H1 (cell line): ENCODE results near the gene TAF12. TPM values are rescaled to one million over a fixed set of nuclear protein-coding genes. Genes with fewer than 3 reads are reported as not detected.

Experiments
- CTCF ChIA-PET: fragments of 300-600 bp; sonication (Branson Sonifier 250); formaldehyde crosslinking; loops from one replicate; lab custom pipeline; 2021; ENCODE audit not compliant: partially characterized antibody; lab: Charles Lee
- POLR2A ChIA-PET: fragments of 300-600 bp; sonication (Branson Sonifier 250); formaldehyde crosslinking; loops from one replicate; lab custom pipeline; 2021; ENCODE audit warnings: inconsistent platforms; ENCODE audit not compliant: partially characterized antibody; lab: Charles Lee
- DNase-seq, 2 experiments: peaks; one replicate each; pipeline versions ENCODE4 v3.0.0 to v3.0.0-alpha.2; 2010 to 2022; ENCODE audit warnings: low spot score in 2 of 2, low read depth in 1 of 2, mixed read lengths in 1 of 2
- FAIRE-seq: peaks from 2 replicates; lab custom pipeline; 2011; peaks lifted over from hg19 to GRCh38; lab: Jason Lieb, UNC
- H2AFZ ChIP-seq: 2 replicates; pipeline ENCODE4 v1.8.1; 2012; ENCODE audit warnings: low read length, inconsistent platforms
- H2AK5ac ChIP-seq: 2 replicates; pipeline ENCODE4 v1.6.1; 2013; ENCODE audit warnings: low read depth, low read length
- H2BK120ac ChIP-seq: replicated peaks from 2 replicates; pipeline ENCODE3; 2013; ENCODE audit warnings: low read depth, low read length, inconsistent platforms
- H2BK12ac ChIP-seq: 2 replicates; pipeline ENCODE4 v1.6.1; 2013; ENCODE audit warnings: low read depth, low read length
- H2BK15ac ChIP-seq: 2 replicates; pipeline ENCODE4 v1.6.1; 2013; ENCODE audit warnings: low read length
- H2BK20ac ChIP-seq: 2 replicates; pipeline ENCODE4 v1.6.1; 2013; ENCODE audit warnings: low read length
- H2BK5ac ChIP-seq: 2 replicates; pipeline ENCODE4 v1.6.1; 2013; ENCODE audit warnings: low read depth, low read length
- H3K14ac ChIP-seq: 2 replicates; pipeline ENCODE4 v1.6.1; 2013; ENCODE audit warnings: inconsistent platforms; ENCODE audit not compliant: insufficient read length
- H3K18ac ChIP-seq: 2 replicates; pipeline ENCODE4 v1.6.1; 2013; ENCODE audit warnings: low read length; ENCODE audit errors: extremely low read depth
- H3K23ac ChIP-seq: 2 replicates; pipeline ENCODE4 v1.6.1; 2013; ENCODE audit warnings: inconsistent platforms; ENCODE audit not compliant: insufficient read length
- H3K23me2 ChIP-seq: 2 replicates; pipeline ENCODE4 v1.6.1; 2013; ENCODE audit warnings: low read depth, low read length
- H3K27ac ChIP-seq: 2 replicates; pipeline ENCODE4 v1.6.1; 2011; ENCODE audit warnings: low read depth, low read length, inconsistent platforms
- H3K27me3 ChIP-seq, 4 experiments: replicated peaks in 1 of 4; 1 replicate in 1 of 4; 2 replicates in 3 of 4; pipeline versions ENCODE4 v1.6.1 to v1.8.1; 2011 to 2013; ENCODE audit warnings: low read length in 3 of 4, mild to moderate bottlenecking in 3 of 4, inconsistent platforms in 2 of 4, mixed read lengths in 2 of 4, moderate library complexity in 1 of 4; ENCODE audit not compliant: control insufficient read depth in 3 of 4, insufficient read depth in 3 of 4; ENCODE audit errors: extremely low read depth in 1 of 4
- H3K36me3 ChIP-seq, 4 experiments: 2 replicates each; pipeline versions ENCODE4 v1.6.1 to v1.8.1; 2011 to 2013; ENCODE audit warnings: mild to moderate bottlenecking in 4 of 4, low read length in 3 of 4, moderate library complexity in 2 of 4, control low read depth in 1 of 4, inconsistent platforms in 1 of 4; ENCODE audit not compliant: insufficient read depth in 4 of 4, control insufficient read depth in 2 of 4
- H3K4ac ChIP-seq: replicated peaks from 2 replicates; pipeline ENCODE3; 2013; ENCODE audit warnings: low read length, low read depth, mixed read lengths, inconsistent platforms; ENCODE audit not compliant: insufficient read length
- H3K4me1 ChIP-seq, 4 experiments: replicated peaks in 1 of 4; 1 replicate in 1 of 4; 2 replicates in 3 of 4; pipeline versions ENCODE4 v1.6.1 to v1.8.1; 2011 to 2013; ENCODE audit warnings: low read length in 3 of 4, inconsistent platforms in 2 of 4, mixed read lengths in 1 of 4; ENCODE audit not compliant: insufficient read depth in 4 of 4, control insufficient read depth in 3 of 4
- H3K4me2 ChIP-seq, 2 experiments: 2 replicates each; pipeline versions ENCODE4 v1.6.1 to v1.8.1; 2011 to 2013; ENCODE audit warnings: low read depth in 2 of 2, low read length in 2 of 2, control low read depth in 1 of 2, inconsistent platforms in 1 of 2, mild to moderate bottlenecking in 1 of 2; ENCODE audit not compliant: insufficient read depth in 1 of 2
- H3K4me3 ChIP-seq, 4 experiments: fragments of 200-600, 300-600 bp in 1 of 4; sonication (generic), shearing (Covaris generic), sonication (Bioruptor Twin) in 1 of 4; 2 replicates each; pipeline versions ENCODE4 v1.5.1 to v1.8.1; 2011 to 2016; ENCODE audit warnings: low read length in 4 of 4, low read depth in 3 of 4, control low read depth in 2 of 4, inconsistent platforms in 2 of 4, mild to moderate bottlenecking in 2 of 4, mixed read lengths in 1 of 4, moderate library complexity in 1 of 4; ENCODE audit not compliant: insufficient read depth in 2 of 4; ENCODE audit errors: extremely low read depth in 1 of 4
- H3K56ac ChIP-seq: replicated peaks from 2 replicates; pipeline ENCODE3; 2013; ENCODE audit warnings: low read depth, mild to moderate bottlenecking, mixed read lengths, low read length, inconsistent platforms; ENCODE audit not compliant: insufficient read length
- H3K79me1 ChIP-seq: 2 replicates; pipeline ENCODE4 v1.6.1; 2013; ENCODE audit warnings: low read depth, low read length, control low read depth
- H3K79me2 ChIP-seq, 2 experiments: 2 replicates each; pipeline versions ENCODE4 v1.6.1 to v1.8.1; 2012 to 2013; ENCODE audit warnings: low read length in 2 of 2, mild to moderate bottlenecking in 2 of 2, inconsistent platforms in 1 of 2; ENCODE audit not compliant: insufficient read depth in 2 of 2, control insufficient read depth in 1 of 2
- H3K9ac ChIP-seq, 4 experiments: replicated peaks in 1 of 4; 1 replicate in 1 of 4; 2 replicates in 3 of 4; pipeline versions ENCODE4 v1.6.1 to v1.8.1; 2011 to 2013; ENCODE audit warnings: low read depth in 3 of 4, low read length in 3 of 4, control low read depth in 2 of 4, mild to moderate bottlenecking in 2 of 4, moderate library complexity in 2 of 4, inconsistent platforms in 1 of 4; ENCODE audit errors: extremely low read depth in 1 of 4
- H3K9me3 ChIP-seq, 2 experiments: 2 replicates each; pipeline versions ENCODE4 v1.6.1 to v1.8.1; 2012 to 2013; ENCODE audit warnings: mild to moderate bottlenecking in 2 of 2, moderate library complexity in 2 of 2, control low read depth in 1 of 2, inconsistent platforms in 1 of 2, low read depth in 1 of 2, low read length in 1 of 2, mixed read lengths in 1 of 2; ENCODE audit not compliant: insufficient read depth in 2 of 2
- H4K20me1 ChIP-seq, 2 experiments: replicated peaks in 1 of 2; 2 replicates each; pipeline versions ENCODE3 to v1.8.1; 2011 to 2013; ENCODE audit warnings: inconsistent platforms in 2 of 2, low read length in 2 of 2, mild to moderate bottlenecking in 1 of 2; ENCODE audit not compliant: insufficient read depth in 2 of 2, control insufficient read depth in 1 of 2
- H4K5ac ChIP-seq: 2 replicates; pipeline ENCODE4 v1.6.1; 2013; ENCODE audit warnings: low read length, low read depth, mixed read lengths, inconsistent platforms; ENCODE audit not compliant: insufficient read length
- H4K8ac ChIP-seq: 2 replicates; pipeline ENCODE4 v1.8.0; 2013; ENCODE audit warnings: mild to moderate bottlenecking, moderate library complexity, low read length, inconsistent platforms; ENCODE audit not compliant: insufficient read depth; ENCODE audit errors: extremely low read depth
- H4K91ac ChIP-seq: replicated peaks from 2 replicates; pipeline ENCODE3; 2013; ENCODE audit warnings: low read length, mixed read lengths, inconsistent platforms; ENCODE audit not compliant: insufficient read length
- ASH2L ChIP-seq: fragments of 200-600, 300-600 bp; sonication (generic); IDR thresholded peaks from one replicate; pipeline ENCODE4 v1.7.1; 2017; ENCODE audit warnings: low read length
- EGR1 ChIP-seq: IDR thresholded peaks from 2 replicates; pipeline ENCODE4 v1.6.1; 2011; ENCODE audit warnings: low read depth, low read length, borderline replicate concordance
- EP300 ChIP-seq, 2 experiments: IDR thresholded peaks; 1 replicate in 1 of 2; 2 replicates in 1 of 2; pipeline ENCODE4 v1.6.1; 2011 to 2012; ENCODE audit warnings: low read depth in 2 of 2, low read length in 2 of 2, mild to moderate bottlenecking in 2 of 2, borderline replicate concordance in 1 of 2, inconsistent platforms in 1 of 2, moderate library complexity in 1 of 2
- HDAC6 ChIP-seq: IDR thresholded peaks from one replicate; pipeline ENCODE4 v1.7.1; 2012; ENCODE audit warnings: low read depth, mild to moderate bottlenecking, inconsistent platforms, low read length, moderate library complexity
- KDM4A ChIP-seq: IDR thresholded peaks from one replicate; pipeline ENCODE4 v1.7.1; 2012; ENCODE audit warnings: low read depth, mild to moderate bottlenecking, moderate library complexity, low read length, inconsistent platforms; ENCODE audit not compliant: severe bottlenecking
- KDM5A ChIP-seq: fragments of 200-600 bp; IDR thresholded peaks from 2 replicates; pipeline ENCODE4 v1.7.1; 2012; ENCODE audit warnings: mild to moderate bottlenecking, low read length, inconsistent platforms, mixed read lengths
- SIX5 ChIP-seq: IDR thresholded peaks from 2 replicates; pipeline ENCODE4 v1.6.1; 2011; ENCODE audit warnings: mild to moderate bottlenecking, low read depth, low read length
- SP4 ChIP-seq: IDR thresholded peaks from 2 replicates; pipeline ENCODE4 v1.6.1; 2012; ENCODE audit warnings: low read length, inconsistent platforms
- TCF12 ChIP-seq: IDR thresholded peaks from 2 replicates; pipeline ENCODE4 v1.6.1; 2011; ENCODE audit warnings: low read depth, mild to moderate bottlenecking, low read length
- WGBS, 2 experiments: shearing (Covaris generic) in 1 of 2; methylation state at CpG; one replicate each; pipeline versions ENCODE4 v1.1.6 to v1.1.7; 2013 to 2015; ENCODE audit warnings: low lambda C conversion rate in 2 of 2, mixed read lengths in 2 of 2, inconsistent platforms in 1 of 2, low coverage in 1 of 2, missing lambda C conversion rate in 1 of 2; ENCODE audit not compliant: insufficient replicate concordance in 2 of 2, insufficient coverage in 1 of 2, insufficient read length in 1 of 2; ENCODE audit errors: extremely low coverage in 1 of 2, missing lambda C conversion rate in 1 of 2; 5-methylcytosine and 5-hydroxymethylcytosine counted together
- polyA plus RNA-seq, 7 experiments: library from polyadenylated mRNA; depleted of rRNA in 3 of 7; stranded (reverse) in 5 of 7; unstranded in 2 of 7; fragments of >200 nt in 5 of 7; fragments of 200-250 nt in 2 of 7; gene quantifications; 1 replicate in 5 of 7; 2 replicates in 1 of 7; 4 replicates in 1 of 7; pipeline versions ENCODE4 v1.2.1 to v1.2.3, GENCODE V29; 2011 to 2013; ENCODE audit warnings: missing spikeins in 2 of 7, mixed read lengths in 2 of 7
- total RNA-seq: library from RNA; stranded (reverse); fragmentation: NEBNext Ultra II Directional; extraction: Animal tissue kit (Norgen Biotek cat#: 25700); gene quantifications from 2 replicates; pipeline ENCODE4 v1.2.1, GENCODE V29; 2021
- TF ChIP-seq, protein P1 (sequence below): IDR thresholded peaks from 2 replicates; pipeline ENCODE4 v1.6.1; 2011; ENCODE audit warnings: low read length, improper control_type of control experiment
- TF ChIP-seq, protein P2 (sequence below), 3 experiments: IDR thresholded peaks; 1 replicate in 2 of 3; 2 replicates in 1 of 3; pipeline versions ENCODE4 v1.5.1 to v1.6.1; 2011; ENCODE audit warnings: low read length in 3 of 3, mild to moderate bottlenecking in 3 of 3, inconsistent platforms in 2 of 3, low read depth in 1 of 3, moderate library complexity in 1 of 3; ENCODE audit not compliant: insufficient read depth in 1 of 3; ENCODE audit errors: control extremely low read depth in 1 of 3

Gene TAF12
- total and polyA plus RNA-seq, 2 of the 8 experiments (the other 6 are each of a cell fraction or from before 2014, with no cell fraction given): 25.1 to 27.2 TPM

DNA sequence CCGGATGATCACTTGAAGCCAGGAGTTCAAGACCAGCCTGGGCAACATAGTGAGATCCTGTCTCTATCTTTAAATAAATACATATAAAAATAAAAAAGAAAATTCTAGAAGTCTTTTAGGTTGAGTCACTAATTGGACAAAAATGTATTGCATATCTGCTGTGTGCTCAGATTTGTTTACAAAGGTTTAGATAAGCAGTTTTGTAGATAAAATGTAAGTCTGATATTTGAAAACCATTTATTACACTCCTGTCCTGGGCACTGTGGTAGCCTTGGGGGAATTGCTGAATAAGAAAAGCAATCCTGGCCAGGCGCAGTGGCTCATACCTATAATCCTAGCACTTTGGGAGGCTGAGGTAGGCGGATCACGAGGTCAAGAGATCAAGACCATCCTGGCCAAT is 37.3 kb upstream of the TAF12 start:
- Histone ChIP-seq H3K27ac (no peak overlapping the region), H2BK12ac (no peak overlapping the region), H3K23ac (no peak overlapping the region), H3K4ac (no peak overlapping the region), H3K18ac (no peak overlapping the region), H3K4me3 (no peak overlapping the region), H4K8ac (no peak overlapping the region), H2AFZ (no peak overlapping the region), H3K23me2 (no peaks in the 10 kb centered on the region), H3K56ac (no peak overlapping the region), H3K9ac (no peak overlapping the region), H2BK120ac (no peak overlapping the region), H2BK15ac (no peak overlapping the region), H4K91ac (no peak overlapping the region), H3K4me2 (no peak overlapping the region), H2AK5ac (no peak overlapping the region), H2BK5ac (no peak overlapping the region), H4K20me1 (peaks cover 0 to 1% of the 10 kb centered on the region in 2 experiments), H3K79me2 (peaks cover 0 to 12% of the 10 kb centered on the region in 2 experiments; a peak in 1 of 4 replicates), H3K79me1 (no peaks in the 10 kb centered on the region; the same call in 1 of the 2 replicates), H2BK20ac (no peak overlapping the region), H3K14ac (no peak overlapping the region), H3K27me3 (no peaks in the 10 kb centered on the region), H3K9me3 (no peaks in the 10 kb centered on the region), H3K36me3 (peaks cover 0 to 5% (median 0%) of the 10 kb centered on the region in 4 experiments; a peak in 3 of 8 replicates), H3K4me1 (no peaks in the 10 kb centered on the region), H4K5ac (no peak overlapping the region)
- ChIA-PET POLR2A (no interaction called here), CTCF (interaction anchor here (1.5 kb wide), 1 partner anchor 56 kb away, joined by 3 read pairs; the partner anchor contains the start of gene YTHDF2)
- WGBS, 2 experiments: 93% methylated on average over 4 of the region's 4 CpGs; no CpG with 5 or more reads in 1 of the 2 experiments
- no peak for FAIRE-seq
- DNase-seq: no peak
- TF ChIP-seq SP4 (no peak), EGR1 (no peak), SIX5 (no peak), ASH2L (no peak), TCF12 (no peak), EP300 (IDR thresholded peaks at IDR 0.05; ENCODE audit: borderline replicate concordance in 1 of 2, low read depth in 2 of 2, low read length in 2 of 2) (no peak), KDM5A (no peak), KDM4A (no peak), HDAC6 (no peak)
- TF ChIP-seq, protein P1, sequence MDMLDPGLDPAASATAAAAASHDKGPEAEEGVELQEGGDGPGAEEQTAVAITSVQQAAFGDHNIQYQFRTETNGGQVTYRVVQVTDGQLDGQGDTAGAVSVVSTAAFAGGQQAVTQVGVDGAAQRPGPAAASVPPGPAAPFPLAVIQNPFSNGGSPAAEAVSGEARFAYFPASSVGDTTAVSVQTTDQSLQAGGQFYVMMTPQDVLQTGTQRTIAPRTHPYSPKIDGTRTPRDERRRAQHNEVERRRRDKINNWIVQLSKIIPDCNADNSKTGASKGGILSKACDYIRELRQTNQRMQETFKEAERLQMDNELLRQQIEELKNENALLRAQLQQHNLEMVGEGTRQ: no peak
- TF ChIP-seq, protein P2, sequence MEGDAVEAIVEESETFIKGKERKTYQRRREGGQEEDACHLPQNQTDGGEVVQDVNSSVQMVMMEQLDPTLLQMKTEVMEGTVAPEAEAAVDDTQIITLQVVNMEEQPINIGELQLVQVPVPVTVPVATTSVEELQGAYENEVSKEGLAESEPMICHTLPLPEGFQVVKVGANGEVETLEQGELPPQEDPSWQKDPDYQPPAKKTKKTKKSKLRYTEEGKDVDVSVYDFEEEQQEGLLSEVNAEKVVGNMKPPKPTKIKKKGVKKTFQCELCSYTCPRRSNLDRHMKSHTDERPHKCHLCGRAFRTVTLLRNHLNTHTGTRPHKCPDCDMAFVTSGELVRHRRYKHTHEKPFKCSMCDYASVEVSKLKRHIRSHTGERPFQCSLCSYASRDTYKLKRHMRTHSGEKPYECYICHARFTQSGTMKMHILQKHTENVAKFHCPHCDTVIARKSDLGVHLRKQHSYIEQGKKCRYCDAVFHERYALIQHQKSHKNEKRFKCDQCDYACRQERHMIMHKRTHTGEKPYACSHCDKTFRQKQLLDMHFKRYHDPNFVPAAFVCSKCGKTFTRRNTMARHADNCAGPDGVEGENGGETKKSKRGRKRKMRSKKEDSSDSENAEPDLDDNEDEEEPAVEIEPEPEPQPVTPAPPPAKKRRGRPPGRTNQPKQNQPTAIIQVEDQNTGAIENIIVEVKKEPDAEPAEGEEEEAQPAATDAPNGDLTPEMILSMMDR (IDR thresholded peaks at IDR 0.05; ENCODE audit: control extremely low read depth in 1 of 3, insufficient read depth in 1 of 3, low read depth in 1 of 3, low read length in 3 of 3): no peak
